SIG-M5 treated with dmso at 0.1 percent for 504 hours (cell line): ENCODE data around the gene SAMHD1.
"Not testable (repeated sequence)": the region's sequence is repeated elsewhere in the genome, so short reads cannot be mapped to it uniquely, and the experiment has no call there.

Source experiments
- DNase-seq: peaks from one replicate; lab custom pipeline; 2025; ENCODE audit not compliant: unreplicated experiment; lab: John Stamatoyannopoulos, UW

Gene SAMHD1

GRCh38 chr20:36856691-36857635 is 94.5 kb downstream of the SAMHD1 start:
- no peak for DNase-seq

GRCh38 chr20:36856195-36856594 is 95.3 kb downstream of the SAMHD1 start:
- DNase-seq = no peak

- DNase-seq = no peak
These were observed 96.3 kb downstream of the SAMHD1 start for GRCh38 chr20:36855241-36855657.

- no peak for DNase-seq
These were observed 96.9 kb downstream of the SAMHD1 start for GRCh38 chr20:36854348-36855240.

GRCh38 chr20:36852187-36852586 is 99.3 kb downstream of the SAMHD1 start:
- DNase-seq = no peak

- no peak for DNase-seq
These were observed 100.0 kb downstream of the SAMHD1 start for GRCh38 chr20:36851490-36851889.

GRCh38 chr20:36850759-36851158 is 100.7 kb downstream of the SAMHD1 start:
- DNase-seq = no peak

- DNase-seq = no peak
These were observed 102.0 kb downstream of the SAMHD1 start for GRCh38 chr20:36849333-36850065.

GRCh38 chr20:36848677-36849076 is 102.8 kb downstream of the SAMHD1 start:
- DNase-seq = no peak

GRCh38 chr20:36848078-36848660 is 103.3 kb downstream of the SAMHD1 start:
- DNase-seq = no peak

GRCh38 chr20:36847710-36848040 is 103.8 kb downstream of the SAMHD1 start:
- DNase-seq = no peak

GRCh38 chr20:36847009-36847709 is 104.3 kb downstream of the SAMHD1 start:
- no peak for DNase-seq

- no peak for DNase-seq
These were observed 106.1 kb downstream of the SAMHD1 start for GRCh38 chr20:36845288-36845971.

- DNase-seq = not testable (repeated sequence)
These were observed 110.5 kb downstream of the SAMHD1 start for GRCh38 chr20:36841030-36841429.
